Measurements from ENCODE around the gene ZNF823.

Gene ZNF823

DNA sequence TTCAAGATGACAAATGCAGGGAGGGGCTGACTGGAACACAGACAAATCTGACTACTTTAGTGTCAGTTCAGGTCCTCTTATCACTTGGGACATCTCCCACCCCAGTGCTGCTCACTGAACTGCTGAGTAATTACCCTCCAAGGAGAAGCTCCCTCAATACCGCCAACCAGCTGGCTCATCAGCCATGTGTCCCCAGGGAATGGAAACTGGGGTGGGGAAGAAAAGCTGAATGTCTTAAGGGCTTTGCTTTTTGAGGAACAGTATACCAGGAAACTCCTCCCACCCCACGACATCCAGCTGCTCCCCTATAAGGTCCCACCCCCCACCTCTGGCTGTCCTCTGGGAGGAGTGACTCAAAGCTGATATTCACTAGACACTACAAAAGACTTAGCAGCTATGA lies 2.0 kb downstream of the ZNF823 start:
- no peak for DNase-seq

DNA sequence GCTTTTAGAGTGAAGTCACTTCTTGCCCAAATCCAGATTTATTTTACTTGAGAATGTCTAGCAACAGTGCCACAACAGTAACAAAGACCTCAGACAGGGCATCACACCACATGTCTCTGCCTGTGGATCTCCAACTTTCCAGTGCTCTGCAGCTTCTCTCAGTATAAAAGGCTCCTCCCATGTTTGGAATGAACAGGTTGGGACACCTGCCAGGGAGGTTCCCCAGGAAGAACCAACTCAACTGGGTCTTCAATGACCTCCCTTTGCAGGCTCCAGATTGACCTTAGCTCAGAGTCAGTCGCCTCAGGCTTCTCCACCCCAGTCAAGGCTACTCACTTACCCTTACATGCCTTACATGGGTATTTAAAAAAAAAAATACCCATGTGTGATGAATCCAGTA lies 3.4 kb downstream of the ZNF823 start:
- no peak for DNase-seq

DNA sequence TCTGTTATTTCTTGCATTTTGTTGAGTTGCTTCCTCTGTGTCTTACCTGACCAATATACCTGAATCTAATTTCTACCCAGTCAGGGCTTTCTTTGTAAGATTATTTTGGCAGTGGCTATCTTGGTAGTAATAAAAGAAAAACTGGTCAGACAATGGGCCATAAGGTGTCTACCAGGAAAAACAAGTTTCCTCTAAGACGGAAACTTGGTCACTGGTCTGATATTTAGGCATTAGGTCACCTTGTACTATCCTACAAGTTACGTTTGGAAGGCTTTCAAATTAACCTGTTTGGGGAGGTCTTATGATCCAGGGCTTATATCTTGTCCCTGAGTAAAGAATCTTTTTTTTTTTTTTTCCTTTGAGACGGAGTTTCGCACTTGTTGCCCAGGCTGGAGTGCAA lies 9.2 kb downstream of the ZNF823 start:
- no peak for DNase-seq

DNA sequence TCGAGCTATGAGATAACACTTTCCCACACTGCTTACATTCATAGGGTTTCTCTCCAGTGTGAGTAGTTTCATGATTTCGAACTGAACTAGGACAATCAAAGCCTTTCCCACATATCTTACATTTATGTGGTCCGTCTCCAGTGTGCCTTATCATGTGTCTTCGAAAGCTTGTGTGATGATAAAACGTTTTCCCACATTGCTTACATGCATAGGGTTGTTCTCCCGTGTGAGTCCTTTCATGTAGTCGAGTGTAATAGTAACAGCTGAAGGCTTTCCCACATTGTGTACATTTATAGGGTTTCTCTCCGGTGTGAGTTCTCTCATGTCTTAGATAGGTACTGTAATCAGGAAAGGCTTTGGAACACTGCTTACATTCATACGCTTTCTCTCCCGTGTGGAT lies 16.3 kb downstream of the ZNF823 start:
- DNase-seq, result no peak

DNA sequence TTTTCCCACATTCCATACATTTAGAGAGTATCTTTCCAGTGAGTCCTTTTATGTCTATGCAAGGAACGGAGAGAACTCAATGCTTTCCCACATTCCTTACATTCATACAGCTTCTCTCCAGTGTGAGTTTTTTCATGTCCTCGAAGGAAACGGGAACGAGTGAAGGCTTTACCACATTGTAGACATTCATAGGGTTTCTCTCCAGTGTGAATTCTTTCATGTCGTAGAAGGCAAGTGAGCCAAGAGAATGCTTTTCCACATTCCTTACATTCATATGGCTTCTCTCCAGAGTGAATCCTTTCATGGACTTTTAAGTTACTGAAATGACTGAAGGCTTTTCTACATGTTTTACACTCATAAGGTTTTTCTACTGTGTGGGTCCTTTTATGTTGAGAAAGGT lies 17.1 kb downstream of the ZNF823 start:
- DNase-seq, result no peak

DNA sequence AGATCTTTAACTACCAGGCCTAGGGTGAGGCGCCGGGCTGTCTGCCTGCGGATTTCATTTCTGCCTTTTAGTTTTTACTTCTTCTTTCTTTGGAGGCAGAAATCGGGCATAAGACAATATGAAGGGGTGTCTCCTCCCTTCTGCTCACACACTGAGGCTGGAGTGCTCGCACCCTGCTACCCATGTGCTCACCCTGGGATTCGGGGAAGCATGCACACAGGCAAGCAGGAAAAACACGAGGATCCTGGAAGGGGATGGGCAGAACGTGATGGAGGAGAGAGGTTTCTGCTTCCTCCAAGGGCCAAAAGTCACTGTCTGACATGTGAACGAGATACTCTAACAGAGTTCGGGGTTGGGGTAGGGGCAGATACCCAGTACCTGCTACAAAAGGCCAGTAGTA lies 28.4 kb downstream of the ZNF823 start:
- DNase-seq, result no peak

DNA sequence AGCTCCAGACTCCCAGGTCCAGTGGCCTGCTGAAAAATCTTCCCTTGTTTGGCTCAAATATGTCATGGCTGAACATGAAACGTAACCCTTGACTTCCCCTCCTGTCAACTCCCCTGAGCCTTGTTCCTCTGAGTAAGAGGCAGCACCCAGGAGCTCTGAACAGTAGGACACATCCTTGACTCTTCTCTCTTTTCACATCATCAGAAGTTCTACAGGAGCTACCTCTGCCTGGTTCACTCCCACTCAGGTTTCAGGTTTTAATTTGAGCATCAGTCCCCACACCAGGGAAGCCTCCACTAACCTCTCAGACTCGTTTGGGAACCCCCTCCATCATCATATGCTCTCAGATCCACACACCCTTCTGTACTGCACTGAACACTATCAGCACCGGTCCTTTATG lies 30.3 kb downstream of the ZNF823 start:
- DNase-seq, result no peak

DNA sequence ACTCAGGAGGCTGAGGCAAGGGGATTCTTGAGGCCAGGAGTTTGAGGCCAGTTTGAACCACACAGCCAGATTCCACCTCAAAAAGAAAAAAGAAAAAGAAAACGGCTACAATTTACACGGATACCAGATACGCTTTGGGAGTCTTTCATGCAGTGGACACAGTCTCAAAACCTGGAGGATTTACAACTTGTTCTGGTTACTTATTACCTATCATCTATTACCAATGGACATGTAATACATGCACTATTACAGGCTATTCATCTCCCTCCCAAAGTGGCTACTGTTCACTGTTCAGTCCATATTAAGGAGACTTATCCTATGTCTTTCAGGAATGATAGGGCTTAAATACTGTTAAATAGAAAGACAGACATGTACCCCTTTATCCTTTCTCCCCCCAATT lies 33.3 kb downstream of the ZNF823 start:
- DNase-seq, result no peak

DNA sequence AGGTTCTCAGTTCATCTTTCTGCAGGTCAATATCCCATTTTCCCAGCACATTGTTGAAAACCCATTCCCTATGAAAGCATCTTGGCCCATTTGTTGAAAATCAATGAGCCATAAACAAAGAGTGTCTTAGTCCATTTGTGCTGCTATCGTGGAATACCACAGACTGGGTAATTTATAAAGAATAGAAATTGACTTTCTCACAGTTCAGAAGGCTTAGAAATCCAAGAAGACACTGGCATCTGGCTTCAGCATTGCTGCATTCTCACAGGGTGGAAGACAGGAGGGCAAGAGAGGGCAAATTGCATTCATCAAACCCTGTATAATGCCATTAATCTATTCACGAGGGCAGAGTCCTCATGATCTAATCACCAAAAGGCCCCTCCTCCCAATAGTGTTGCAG lies 34.1 kb downstream of the ZNF823 start:
- no peak for DNase-seq

DNA sequence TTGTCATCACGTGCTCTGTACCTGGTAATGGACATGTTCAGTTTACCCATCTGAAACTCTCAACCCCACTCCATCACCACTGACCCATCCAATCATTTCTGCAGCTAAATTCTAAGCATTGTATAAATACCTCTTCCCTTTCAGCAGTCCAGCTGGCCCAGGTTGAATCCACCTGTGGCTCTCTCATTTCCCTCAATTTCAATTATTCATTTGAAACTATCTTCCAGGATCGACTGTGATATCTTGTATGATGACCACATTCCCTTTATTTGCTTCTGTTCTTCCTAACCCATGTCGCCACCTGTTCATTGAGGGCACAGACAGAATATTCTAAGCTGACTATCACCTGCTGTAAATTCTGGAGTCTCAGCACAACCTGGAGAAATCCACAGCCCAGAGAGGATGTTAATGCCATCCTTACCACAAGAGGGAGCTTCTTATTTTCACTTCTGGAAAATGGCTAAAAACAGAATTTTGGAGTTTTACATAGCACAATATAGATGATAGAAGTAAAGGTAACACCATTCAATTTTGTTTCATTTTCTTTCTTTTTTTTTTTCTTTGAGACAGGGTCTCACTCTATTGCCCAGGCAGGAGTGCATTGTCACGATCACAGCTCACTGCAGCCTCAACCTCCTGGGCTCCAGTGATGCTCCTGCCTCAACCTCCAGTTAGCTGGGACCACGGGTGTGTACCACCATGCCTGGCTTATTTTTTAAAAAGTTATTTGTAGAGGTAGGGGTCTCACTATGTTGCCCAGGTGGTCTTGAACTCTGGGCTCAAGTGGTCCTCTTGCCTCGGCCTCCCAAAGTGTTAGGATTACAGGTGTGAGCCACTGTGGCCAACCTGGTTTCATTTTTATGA lies 38.6 kb downstream of the ZNF823 start:
- no peak for DNase-seq

DNA sequence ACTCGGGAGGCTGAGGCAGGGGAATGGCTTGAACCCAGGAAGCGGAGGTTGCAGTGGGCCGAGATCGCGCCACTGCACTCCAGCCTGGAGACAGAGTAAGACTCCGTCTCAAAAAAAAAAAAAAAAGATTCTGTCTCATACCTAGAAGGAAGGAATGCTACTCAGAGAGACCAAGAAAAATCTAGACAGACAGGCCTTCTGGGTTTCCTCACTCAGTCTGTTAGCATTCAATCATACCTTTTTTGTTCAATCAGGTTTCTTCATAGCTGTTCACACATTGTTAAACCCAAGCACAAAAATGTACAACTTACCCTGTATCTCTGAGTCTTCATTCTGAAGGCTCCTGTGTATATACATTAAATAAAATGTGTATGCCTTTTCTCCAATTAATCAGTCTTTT lies 40.5 kb downstream of the ZNF823 start:
- DNase-seq, result no peak

DNA sequence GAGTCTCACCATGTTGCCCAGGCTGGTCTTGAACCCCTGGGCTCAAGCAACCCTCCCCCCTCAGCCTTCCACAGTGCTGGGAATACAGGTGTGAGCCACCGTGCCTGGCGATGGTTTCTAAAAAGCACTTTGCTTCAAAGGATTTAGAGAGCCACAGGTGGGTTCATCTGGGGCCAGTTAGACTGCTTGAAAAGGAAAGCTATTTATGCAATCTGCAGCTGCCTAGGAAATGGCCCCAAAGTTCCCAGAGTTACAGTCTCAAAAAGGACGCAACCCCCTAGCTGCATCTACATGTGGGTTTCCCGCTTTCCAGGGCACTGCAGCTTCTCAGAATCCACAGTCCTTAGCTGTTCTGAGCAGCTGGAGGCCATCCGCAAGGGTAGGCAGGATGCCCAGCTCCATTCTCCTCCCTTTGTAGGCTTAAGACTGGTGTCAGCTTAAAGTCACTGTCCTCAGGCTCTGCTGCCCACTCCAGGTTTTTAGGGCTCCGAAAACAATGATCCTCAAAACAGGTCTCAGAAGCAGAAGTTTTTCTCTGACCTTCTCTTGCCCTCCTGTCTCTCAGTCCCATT lies 41.4 kb downstream of the ZNF823 start:
- DNase-seq, result no peak

DNA sequence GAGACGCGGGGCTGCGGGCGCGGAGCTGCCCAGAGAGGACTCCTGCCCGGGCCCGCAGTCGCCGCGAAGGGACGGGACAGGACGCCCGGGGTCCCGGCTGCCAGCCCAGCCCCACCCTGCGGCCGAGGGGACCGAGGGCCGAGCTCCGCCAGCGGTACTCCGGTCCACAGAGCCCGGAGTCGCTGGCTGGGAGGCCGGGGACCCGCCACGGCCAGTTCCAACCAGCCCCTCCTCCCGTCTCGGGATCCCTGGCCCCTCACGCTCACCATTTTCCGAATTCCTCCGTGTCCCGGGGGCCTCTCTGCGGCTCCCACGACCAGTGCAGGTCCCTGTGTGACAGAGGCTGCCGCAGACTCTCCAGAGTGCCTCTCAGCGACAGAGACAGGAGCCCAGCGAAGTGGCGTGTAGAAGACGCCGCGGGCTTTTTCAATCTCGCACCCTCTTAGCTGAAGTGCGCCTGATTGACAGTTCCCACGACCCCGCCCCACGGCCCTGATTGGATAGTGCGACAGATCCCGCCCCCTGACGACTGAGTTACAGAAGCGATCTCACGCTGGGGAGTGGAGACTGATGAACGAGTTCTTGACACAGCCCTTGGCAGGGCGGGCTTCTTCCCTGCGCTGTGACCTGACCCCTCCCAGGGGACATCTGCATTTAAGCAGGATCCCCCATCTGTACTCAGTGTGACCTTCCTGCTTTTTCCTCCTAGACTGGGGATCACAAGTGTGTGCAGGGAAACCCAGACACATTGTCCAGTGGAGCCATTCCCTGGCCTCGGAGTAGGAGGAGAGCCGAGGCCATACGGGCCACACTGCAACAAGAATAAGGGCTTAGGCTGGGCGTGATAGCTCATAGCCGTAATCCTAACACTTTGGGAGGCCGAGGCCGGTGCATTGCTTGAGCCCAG lies 44.0 kb downstream of the ZNF823 start:
- DNase-seq, result peak; percentile 89 to 96

DNA sequence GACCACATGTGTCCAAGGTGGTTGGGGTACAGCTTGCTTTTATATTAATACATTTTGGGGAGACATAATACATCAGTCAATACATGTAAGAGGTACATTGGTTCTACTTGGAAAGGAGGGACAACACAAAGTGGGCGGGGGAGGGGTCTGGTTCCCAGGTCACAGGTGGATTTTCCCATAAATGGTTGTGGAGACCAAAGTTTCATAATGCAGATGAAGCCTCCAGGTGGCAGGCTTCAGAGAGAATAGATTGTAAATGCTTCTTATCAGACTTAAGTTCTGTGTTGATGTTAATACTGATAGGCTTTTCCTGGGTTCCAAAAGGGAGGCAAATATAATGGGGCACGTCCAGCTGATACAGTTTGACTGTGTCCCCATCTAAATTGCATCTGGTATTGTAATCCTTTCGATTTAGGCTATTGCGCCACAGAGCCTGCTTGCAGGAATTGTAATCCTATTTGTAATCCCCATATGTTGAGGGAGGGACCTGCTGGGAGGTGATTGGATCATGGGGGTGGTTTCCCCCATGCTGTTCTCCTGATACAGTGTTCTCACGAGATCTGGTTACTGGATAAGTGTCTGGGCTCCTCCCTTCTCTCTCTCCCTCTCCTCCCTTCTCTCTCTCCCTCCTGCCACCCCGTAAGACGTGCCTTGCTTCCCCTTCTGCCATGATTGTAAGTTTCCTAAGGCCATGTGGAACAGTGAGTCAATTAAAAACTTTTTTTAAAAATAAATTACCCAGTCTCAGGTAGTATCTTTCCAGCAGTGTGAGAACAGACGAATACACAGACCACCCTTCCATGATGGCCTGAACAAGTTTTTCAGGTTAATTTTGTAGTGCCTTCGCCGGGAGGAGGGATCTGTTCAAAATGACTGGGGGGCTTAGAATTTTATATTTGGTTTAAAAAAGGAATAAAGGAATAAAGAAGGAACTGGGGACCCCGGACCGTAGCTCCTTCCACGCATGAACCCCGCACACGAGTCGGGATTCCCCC lies 44.9 kb downstream of the ZNF823 start:
- no peak for DNase-seq

DNA sequence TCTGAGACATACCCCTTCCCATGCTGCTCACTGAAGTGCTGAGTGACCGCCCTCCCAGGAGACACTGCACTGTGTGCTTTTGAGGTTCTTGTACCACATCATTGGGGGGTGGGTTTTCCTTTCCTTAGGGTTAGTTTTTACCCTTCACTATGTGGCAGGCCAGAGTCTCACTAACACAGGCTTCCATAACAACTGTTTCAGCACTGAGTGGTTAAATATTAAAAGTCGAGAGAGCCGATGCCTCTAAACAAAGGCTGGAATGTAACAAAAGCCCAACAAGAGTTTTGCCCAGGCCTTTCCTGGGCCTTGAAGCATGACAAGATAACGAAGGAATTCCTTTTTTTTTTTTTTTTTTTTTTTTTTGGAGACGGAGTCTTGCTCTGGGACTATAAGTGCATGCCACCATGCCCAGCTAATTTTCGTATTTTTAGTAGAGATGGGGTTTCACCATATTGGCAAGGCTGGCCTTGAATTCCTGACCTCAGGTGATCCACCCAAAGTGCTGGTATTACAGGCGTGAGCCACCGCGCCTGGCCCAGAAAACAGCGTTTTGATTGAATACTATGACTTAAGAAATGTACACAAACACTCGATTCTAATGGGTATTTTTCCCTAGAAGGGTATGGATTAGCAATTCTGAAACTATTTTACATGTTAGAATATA lies 46.5 kb downstream of the ZNF823 start:
- no peak for DNase-seq

DNA sequence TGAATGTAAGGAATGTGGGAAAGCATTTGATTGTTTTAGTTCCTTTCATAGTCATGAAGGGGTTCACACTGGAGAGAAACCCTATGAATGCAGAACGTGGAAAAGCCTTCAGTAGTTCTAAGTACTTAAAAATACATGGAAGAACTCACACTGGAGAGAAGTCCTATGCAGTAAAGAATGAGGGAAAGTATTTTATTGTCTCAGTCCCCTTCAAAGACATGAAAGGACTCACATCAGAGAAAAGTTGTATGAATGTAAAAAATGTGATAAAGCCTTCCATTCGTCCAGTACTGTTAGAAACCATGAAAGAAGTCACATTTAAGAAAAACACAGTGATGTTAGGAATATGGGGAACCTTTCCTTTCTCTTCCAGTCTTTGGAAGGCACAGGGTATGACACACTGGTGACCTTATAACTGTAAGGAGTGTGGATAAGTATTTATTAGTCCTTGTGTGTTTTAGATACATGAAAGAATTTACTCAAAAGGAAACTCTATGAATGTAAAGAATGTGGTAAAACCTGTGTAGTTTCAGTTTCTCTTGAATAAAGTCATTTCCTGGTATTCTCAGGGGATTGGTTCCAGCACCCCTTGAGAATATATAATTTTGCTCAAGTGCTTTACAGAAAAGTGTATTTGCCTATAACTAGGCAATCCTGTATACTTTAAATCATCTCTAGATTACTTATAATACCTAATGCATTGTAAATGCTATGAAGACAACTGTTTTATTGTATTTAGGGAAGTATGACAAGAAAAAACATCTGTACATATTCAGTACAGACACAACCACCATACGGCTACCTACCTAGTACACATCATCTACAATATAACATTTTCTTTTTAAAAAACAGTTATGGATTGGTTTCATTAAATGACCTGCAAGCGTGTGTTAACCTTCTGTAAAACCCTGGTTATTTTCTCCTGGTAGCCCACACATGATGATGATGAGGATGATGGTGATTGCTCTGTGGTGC lies 52.8 kb downstream of the ZNF823 start:
- DNase-seq, result no peak

DNA sequence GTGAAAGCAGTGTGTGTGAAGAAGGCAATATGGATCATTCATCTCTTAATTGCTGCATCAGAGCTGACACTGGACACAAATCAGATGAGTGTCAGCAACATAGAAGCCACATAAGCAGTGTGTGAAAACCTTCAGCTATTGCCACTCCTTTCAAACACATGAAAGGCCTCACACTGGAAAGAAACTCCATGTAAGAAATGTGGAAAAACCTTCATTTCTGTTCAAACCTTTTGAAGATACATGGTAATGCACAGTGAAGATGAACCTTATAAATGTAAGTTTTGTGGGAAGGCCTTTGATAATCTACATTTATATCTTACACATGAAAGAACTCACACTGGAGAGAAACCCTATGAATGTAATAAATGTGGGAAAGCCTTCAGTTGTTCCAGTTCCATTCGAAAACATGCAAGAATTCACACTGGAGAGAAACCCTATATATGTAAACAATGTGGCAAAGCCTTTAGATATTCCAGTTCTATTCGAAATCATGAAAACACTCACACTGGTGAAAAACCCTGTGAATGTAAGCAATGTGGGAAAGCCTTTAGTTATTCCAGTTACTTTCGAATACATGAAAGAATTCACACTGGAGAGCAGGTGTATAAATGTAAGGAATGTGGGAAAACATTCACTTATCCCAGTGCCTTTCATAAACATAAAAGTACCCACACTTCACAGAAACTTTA lies 53.6 kb downstream of the ZNF823 start:
- DNase-seq, result no peak

DNA sequence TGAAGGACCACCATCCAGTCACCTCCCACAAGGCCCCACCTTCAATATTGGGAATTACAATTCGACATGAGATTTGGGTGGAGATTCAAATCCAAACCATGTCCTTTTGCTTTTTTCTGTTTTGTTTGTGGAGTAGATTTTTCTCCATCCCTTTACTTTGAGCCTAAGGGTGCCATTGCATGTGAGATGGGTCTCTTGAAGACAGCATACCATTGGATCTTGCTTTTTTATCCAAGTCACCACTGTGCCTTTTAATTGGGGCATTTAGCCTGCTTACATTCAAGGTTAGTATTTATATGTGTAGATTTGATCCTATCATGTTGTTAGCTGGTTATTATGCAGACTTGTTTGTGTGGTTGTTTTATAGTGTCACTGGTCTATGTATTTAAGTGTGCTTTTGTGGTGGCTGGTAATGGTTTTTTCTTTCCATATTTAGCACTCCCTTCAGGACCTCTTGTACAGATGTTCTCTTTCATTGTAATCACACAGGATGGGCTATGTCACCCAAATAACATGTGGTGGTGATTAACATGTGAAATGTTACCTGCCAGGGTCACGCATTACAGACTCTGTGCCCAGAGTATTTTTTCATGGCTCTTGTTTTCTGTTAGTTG lies 58.0 kb downstream of the ZNF823 start:
- DNase-seq, result no peak

DNA sequence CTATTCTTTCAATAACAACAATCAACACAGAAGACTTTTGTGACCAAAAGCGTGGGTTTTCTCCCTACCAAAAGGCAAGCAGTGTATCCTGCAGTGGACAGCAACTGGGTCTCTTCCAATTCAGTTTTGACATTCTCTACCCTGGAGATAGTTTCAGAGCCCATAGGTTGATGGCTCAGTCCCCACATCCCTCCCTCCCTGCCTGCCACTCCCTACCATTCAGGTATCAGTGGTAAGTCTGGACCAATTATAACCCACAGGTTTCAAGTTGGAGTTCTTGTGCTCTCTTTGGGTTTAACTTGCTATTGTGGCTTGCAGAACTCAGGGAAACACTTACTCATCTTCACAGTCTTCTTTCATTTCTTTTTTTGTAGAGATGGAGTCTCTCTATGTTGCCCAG lies 60.2 kb downstream of the ZNF823 start:
- DNase-seq, result no peak

Data from stimulated activated CD4-positive, alpha-beta T cell treated with anti-CD3 and anti-CD28 coated beads, Interleukin-2, amount 100 ng/mL, for 24 hours (primary cell).